HEK293T (cell line): ENCODE measurements around the gene LLCFC1.

Experiments used
- BHLHE40 ChIP-seq: fragments of 450-650 bp; IDR thresholded peaks from 2 replicates; pipeline ENCODE4 v1.6.1; 2016; ENCODE audit warnings: mild to moderate bottlenecking, moderate library complexity, borderline replicate concordance
- ELF4 ChIP-seq: fragments of 450-650 bp; IDR thresholded peaks from 2 replicates; pipeline ENCODE4 v1.6.1; 2017; ENCODE audit warnings: antibody characterized with exemption
- FOXA1 ChIP-seq: fragments of 450-650 bp; IDR thresholded peaks from 2 replicates; pipeline ENCODE4 v1.6.1; 2016; ENCODE audit warnings: mild to moderate bottlenecking
- FOXK2 ChIP-seq: fragments of 450-650 bp; IDR thresholded peaks from 2 replicates; pipeline ENCODE4 v1.6.1; 2016; ENCODE audit warnings: mild to moderate bottlenecking
- FOXM1 ChIP-seq: fragments of 450-650 bp; IDR thresholded peaks from 2 replicates; pipeline ENCODE4 v1.6.1; 2017; ENCODE audit warnings: mild to moderate bottlenecking, borderline replicate concordance
- HDGF ChIP-seq: fragments of 450-650 bp; IDR thresholded peaks from 2 replicates; pipeline ENCODE4 v1.6.1; 2017; ENCODE audit warnings: antibody characterized with exemption, borderline replicate concordance
- LEF1 ChIP-seq: fragments of 450-650 bp; IDR thresholded peaks from 2 replicates; pipeline ENCODE4 v1.6.1; 2017; ENCODE audit warnings: mild to moderate bottlenecking, borderline replicate concordance
- NFRKB ChIP-seq: fragments of 450-650 bp; IDR thresholded peaks from 2 replicates; pipeline ENCODE4 v1.6.1; 2016; ENCODE audit warnings: mild to moderate bottlenecking, moderate library complexity
- SP1 ChIP-seq: fragments of 450-650 bp; IDR thresholded peaks from 2 replicates; pipeline ENCODE4 v1.6.1; 2017
- SUZ12 ChIP-seq: fragments of 450-650 bp; IDR thresholded peaks from 2 replicates; pipeline ENCODE4 v1.6.1; 2016; ENCODE audit warnings: mild to moderate bottlenecking
- TF ChIP-seq, protein P1 (sequence below): fragments of 450-650 bp; IDR thresholded peaks from 2 replicates; pipeline ENCODE4 v1.6.1; 2016

DNA sequence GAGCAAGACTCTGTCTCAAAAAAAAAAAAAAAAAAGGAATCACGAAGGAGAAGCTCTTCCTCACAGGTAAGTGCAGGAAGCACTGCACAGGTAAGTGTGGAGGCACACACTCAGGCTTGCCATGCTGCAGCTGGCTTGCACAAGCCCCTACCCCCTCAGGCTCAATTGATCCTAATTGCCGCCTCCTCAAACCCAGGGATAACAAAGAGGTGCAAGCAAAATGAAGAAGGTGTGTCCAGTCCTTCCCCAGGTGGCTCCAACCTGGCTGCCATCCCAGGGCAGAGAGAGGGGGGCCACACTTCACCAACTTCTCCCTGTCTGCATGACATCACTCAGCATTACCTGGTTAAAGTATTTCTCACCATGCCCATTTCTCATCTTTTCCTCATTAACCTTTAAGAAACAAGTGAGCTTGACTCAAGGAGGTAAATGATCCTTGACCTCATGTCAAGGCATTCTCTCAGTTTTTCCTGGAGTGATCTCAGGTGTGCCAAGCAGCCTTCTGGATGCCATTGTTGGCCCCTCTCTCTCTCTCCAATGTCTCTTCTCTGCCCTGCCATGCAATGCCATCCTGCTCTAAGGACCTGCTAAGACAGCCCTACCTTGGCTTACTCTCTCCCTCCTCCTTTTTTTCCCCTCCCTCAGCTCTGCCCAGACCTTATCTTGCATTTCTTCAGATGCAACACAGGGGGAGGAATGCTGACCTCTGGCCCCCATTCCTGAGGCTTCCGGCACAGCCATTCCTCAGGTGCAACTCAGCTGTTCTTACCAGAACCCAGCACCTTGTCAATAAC is 40.7 kb upstream of the LLCFC1 start:
- no peak for TF ChIP-seq ELF4
- no peak for TF ChIP-seq SP1
- TF ChIP-seq NFRKB, result no peak
- no peak for TF ChIP-seq FOXK2
- TF ChIP-seq FOXA1, result no peak
- no peak for TF ChIP-seq FOXM1
- TF ChIP-seq BHLHE40, result no peak
- no peak for TF ChIP-seq HDGF
- no peak for TF ChIP-seq SUZ12
- TF ChIP-seq, protein P1, sequence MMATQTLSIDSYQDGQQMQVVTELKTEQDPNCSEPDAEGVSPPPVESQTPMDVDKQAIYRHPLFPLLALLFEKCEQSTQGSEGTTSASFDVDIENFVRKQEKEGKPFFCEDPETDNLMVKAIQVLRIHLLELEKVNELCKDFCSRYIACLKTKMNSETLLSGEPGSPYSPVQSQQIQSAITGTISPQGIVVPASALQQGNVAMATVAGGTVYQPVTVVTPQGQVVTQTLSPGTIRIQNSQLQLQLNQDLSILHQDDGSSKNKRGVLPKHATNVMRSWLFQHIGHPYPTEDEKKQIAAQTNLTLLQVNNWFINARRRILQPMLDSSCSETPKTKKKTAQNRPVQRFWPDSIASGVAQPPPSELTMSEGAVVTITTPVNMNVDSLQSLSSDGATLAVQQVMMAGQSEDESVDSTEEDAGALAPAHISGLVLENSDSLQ, result no peak
- TF ChIP-seq LEF1, result no peak
